ENCODE results near the gene NPEPPS.
"Not testable (repeated sequence)": the region's sequence is repeated elsewhere in the genome, so short reads cannot be mapped to it uniquely, and the experiment has no call there.

- not testable (repeated sequence) for TF ChIP-seq CTCF (IDR thresholded peaks at IDR 0.05; ENCODE audit: extremely low read depth in 1 of 2, insufficient read depth in 1 of 2, low read depth in 1 of 2, low read length in 2 of 2); POLR2AphosphoS5 (IDR thresholded peaks at IDR 0.05; ENCODE audit: insufficient read depth, low read depth, low read length)
These were observed 19.2 kb upstream of the NPEPPS start for GRCh38 chr17:47511701-47512146.

All from endothelial cell of umbilical vein (primary cell).